NCI-H1694 (cell line): ENCODE results near the gene ERC1.
"Not testable (repeated sequence)": the region's sequence is repeated elsewhere in the genome, so short reads cannot be mapped to it uniquely, and the experiment has no call there.

Experiments used
- DNase-seq: peaks from one replicate; lab custom pipeline; 2025; lab: John Stamatoyannopoulos, UW

ERC1 gene

GRCh38 chr12:1122786-1123185 is 131.8 kb downstream of the ERC1 start:
- DNase-seq, result no peak

GRCh38 chr12:1126091-1126490 is 135.1 kb downstream of the ERC1 start:
- DNase-seq, result no peak

- no peak for DNase-seq
Measured at GRCh38 chr12:1127021-1127420, 136.0 kb downstream of the ERC1 start.

GRCh38 chr12:1130164-1130563 is 139.1 kb downstream of the ERC1 start:
- DNase-seq, result no peak

GRCh38 chr12:1130571-1130970 is 139.5 kb downstream of the ERC1 start:
- DNase-seq, result no peak

GRCh38 chr12:1131811-1132224 is 140.8 kb downstream of the ERC1 start:
- no peak for DNase-seq

- DNase-seq, result no peak
Measured at GRCh38 chr12:1132311-1132710, 141.3 kb downstream of the ERC1 start.

GRCh38 chr12:1138691-1139090 is 147.7 kb downstream of the ERC1 start:
- no peak for DNase-seq

- not testable (repeated sequence) for DNase-seq
Measured at GRCh38 chr12:1146758-1147157, 155.7 kb downstream of the ERC1 start.

- no peak for DNase-seq
Measured at GRCh38 chr12:1147821-1148220, 156.8 kb downstream of the ERC1 start.

- DNase-seq, result no peak
Measured at GRCh38 chr12:1157046-1157445, 166.0 kb downstream of the ERC1 start.

- DNase-seq, result no peak
Measured at GRCh38 chr12:1161197-1161596, 170.2 kb downstream of the ERC1 start.

GRCh38 chr12:1162081-1162760 is 171.2 kb downstream of the ERC1 start:
- DNase-seq, result no peak

GRCh38 chr12:1167784-1168183 is 176.8 kb downstream of the ERC1 start:
- no peak for DNase-seq

- DNase-seq, result no peak
Measured at GRCh38 chr12:1170411-1170810, 179.4 kb downstream of the ERC1 start.

GRCh38 chr12:1171657-1172408 is 180.8 kb downstream of the ERC1 start:
- DNase-seq, result peak; percentile 59

GRCh38 chr12:1173781-1174617 is 183.0 kb downstream of the ERC1 start:
- no peak for DNase-seq

- no peak for DNase-seq
Measured at GRCh38 chr12:1174659-1175058, 183.6 kb downstream of the ERC1 start.

GRCh38 chr12:1176191-1176590 is 185.2 kb downstream of the ERC1 start:
- no peak for DNase-seq

- no peak for DNase-seq
Measured at GRCh38 chr12:1179128-1179527, 188.1 kb downstream of the ERC1 start.

GRCh38 chr12:1182069-1182468 is 191.0 kb downstream of the ERC1 start:
- no peak for DNase-seq

- no peak for DNase-seq
Measured at GRCh38 chr12:1184402-1184801, 193.4 kb downstream of the ERC1 start.
